HEK293T (cell line): ENCODE data around the gene ABHD11.

ENCODE experiments used
- CTCF ChIA-PET: fragments of 350-600 bp; formaldehyde crosslinking; extraction: SDS; loops from one replicate; lab custom pipeline; 2021; ENCODE audit warnings: antibody characterized with exemption, inconsistent platforms; lab: Yijun Ruan, JAX
- POLR2A ChIA-PET: fragments of 350-600 bp; formaldehyde crosslinking; extraction: SDS; loops from one replicate; lab custom pipeline; 2020; ENCODE audit warnings: antibody characterized with exemption, inconsistent platforms; lab: Yijun Ruan, JAX
- DNase-seq: peaks from one replicate; pipeline ENCODE4 v3.0.0; 2012; ENCODE audit warnings: mixed read lengths; ENCODE audit errors: extremely low spot score
- ARNT ChIP-seq: fragments of 450-650 bp; IDR thresholded peaks from 2 replicates; pipeline ENCODE4 v1.6.1; 2017; ENCODE audit warnings: mild to moderate bottlenecking
- BHLHE40 ChIP-seq: fragments of 450-650 bp; IDR thresholded peaks from 2 replicates; pipeline ENCODE4 v1.6.1; 2016; ENCODE audit warnings: mild to moderate bottlenecking, moderate library complexity, borderline replicate concordance
- CTBP1 ChIP-seq: fragments of 450-650 bp; IDR thresholded peaks from 2 replicates; pipeline ENCODE4 v1.6.1; 2016; ENCODE audit warnings: borderline replicate concordance
- ELF4 ChIP-seq: fragments of 450-650 bp; IDR thresholded peaks from 2 replicates; pipeline ENCODE4 v1.6.1; 2017; ENCODE audit warnings: antibody characterized with exemption
- FOXA1 ChIP-seq: fragments of 450-650 bp; IDR thresholded peaks from 2 replicates; pipeline ENCODE4 v1.6.1; 2016; ENCODE audit warnings: mild to moderate bottlenecking
- FOXK2 ChIP-seq: fragments of 450-650 bp; IDR thresholded peaks from 2 replicates; pipeline ENCODE4 v1.6.1; 2016; ENCODE audit warnings: mild to moderate bottlenecking
- FOXM1 ChIP-seq: fragments of 450-650 bp; IDR thresholded peaks from 2 replicates; pipeline ENCODE4 v1.6.1; 2017; ENCODE audit warnings: mild to moderate bottlenecking, borderline replicate concordance
- HDGF ChIP-seq: fragments of 450-650 bp; IDR thresholded peaks from 2 replicates; pipeline ENCODE4 v1.6.1; 2017; ENCODE audit warnings: antibody characterized with exemption, borderline replicate concordance
- L3MBTL2 ChIP-seq: fragments of 450-650 bp; conservative IDR thresholded peaks from 2 replicates; pipeline ENCODE4 v1.6.1; 2016; ENCODE audit warnings: mild to moderate bottlenecking
- LEF1 ChIP-seq: fragments of 450-650 bp; IDR thresholded peaks from 2 replicates; pipeline ENCODE4 v1.6.1; 2017; ENCODE audit warnings: mild to moderate bottlenecking, borderline replicate concordance
- NFRKB ChIP-seq: fragments of 450-650 bp; IDR thresholded peaks from 2 replicates; pipeline ENCODE4 v1.6.1; 2016; ENCODE audit warnings: mild to moderate bottlenecking, moderate library complexity
- SP1 ChIP-seq: fragments of 450-650 bp; IDR thresholded peaks from 2 replicates; pipeline ENCODE4 v1.6.1; 2017
- SUZ12 ChIP-seq: fragments of 450-650 bp; IDR thresholded peaks from 2 replicates; pipeline ENCODE4 v1.6.1; 2016; ENCODE audit warnings: mild to moderate bottlenecking
- TARDBP ChIP-seq: fragments of 450-650 bp; IDR thresholded peaks from 2 replicates; pipeline ENCODE4 v1.6.1; 2016
- ZNF384 ChIP-seq: fragments of 450-650 bp; IDR thresholded peaks from 2 replicates; pipeline ENCODE4 v1.6.1; 2016
- TF ChIP-seq, protein P1 (sequence below): fragments of 450-650 bp; IDR thresholded peaks from 2 replicates; pipeline ENCODE4 v1.6.1; 2016

ABHD11 gene

DNA sequence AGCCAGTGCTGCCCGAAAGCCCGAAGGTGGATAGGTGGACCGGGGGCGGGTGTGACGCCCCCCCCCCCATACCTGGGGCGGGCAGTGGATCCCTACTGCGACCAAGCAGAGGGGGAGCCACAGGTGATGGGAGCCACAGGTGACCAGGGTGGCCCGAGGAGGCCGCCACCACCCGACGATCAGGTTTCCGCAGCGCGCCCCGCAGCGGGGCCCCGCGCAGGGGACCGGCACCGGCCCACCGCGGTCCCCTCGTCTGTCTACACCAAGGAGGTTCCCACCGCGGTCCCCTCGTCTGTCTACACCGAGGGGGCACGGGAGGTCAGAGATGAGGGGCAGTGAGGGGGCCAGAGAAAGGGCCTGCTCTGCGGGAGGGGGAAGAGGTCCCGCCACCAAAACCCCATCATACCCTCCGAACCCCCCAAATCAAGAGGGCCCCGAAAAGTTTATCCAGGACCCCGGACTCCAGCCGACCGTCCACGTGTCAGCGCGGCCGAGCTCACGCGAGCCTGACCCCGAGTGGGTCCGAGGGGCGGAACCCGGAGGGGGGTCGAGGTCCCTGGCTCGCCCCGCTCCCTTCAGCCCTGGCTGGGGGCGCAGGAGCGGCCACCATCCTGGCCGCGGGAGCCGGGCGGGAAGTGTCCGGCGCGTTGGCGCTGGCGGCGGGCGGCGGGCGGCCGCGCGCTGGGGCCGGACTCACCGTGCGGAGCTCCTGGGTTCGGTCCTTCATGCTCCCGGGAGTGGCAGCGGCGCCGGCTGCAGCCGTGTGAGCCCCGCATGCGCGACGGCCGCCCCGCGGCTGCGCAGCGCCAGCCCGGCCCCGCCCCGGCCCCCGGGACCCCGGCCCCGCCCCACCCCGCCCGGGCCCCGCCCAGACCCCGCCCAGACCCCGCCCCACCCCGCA, 19.4 kb downstream of the ABHD11 start, which contains the start of gene STX1A:
Gene STX1A, minus strand, starts transcription at position 765 of the 901 bp plus-strand sequence. Its CDS starts 38 bp downstream, at position 727.
- POLR2A ChIA-PET, result interaction anchor here (0.6 to 1.5 kb wide), 5 partner anchors 13 to 141 kb away, joined by 3 to 4 read pairs (median 3); partner anchors contain the start of gene TBL2
- TF ChIP-seq NFRKB (no peak), LEF1 (0 out of 2 replicates have a peak, but pooled peaks have one; percentile 68), L3MBTL2 (0 out of 2 replicates have a peak, but pooled peaks have one; percentile 19)
- DNase-seq, result peak; percentile 94
- CTCF ChIA-PET, result interaction anchor here (0.8 to 2.6 kb wide), 2 partner anchors 15 to 17 kb away, joined by 3 to 13 read pairs; no protein-coding TSS in a partner anchor

DNA sequence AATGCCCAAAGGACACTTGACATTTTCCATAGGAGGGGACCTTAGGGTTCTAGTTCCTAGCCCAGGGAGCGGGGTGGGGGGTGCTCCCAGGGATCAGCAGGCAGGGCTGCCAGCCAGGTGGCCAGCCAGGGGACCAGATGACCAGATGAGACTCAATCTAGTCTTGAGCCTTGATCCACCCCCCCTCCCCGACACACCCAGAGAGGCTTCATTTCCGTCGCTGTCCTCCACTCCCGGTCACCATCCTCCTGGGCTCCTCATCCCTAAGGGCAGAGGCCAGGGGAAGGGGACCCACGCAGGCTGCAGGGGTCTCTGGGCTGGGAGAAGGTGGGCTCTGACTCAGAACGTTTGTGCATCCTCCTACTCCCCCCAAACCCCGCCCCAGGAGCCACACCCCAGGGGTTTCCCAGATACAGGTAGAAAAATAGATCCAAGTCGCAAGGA, 20.1 kb downstream of the ABHD11 start:
- ChIA-PET CTCF (no interaction called here), POLR2A (no interaction called here)
- no peak for TF ChIP-seq TARDBP
- no peak for TF ChIP-seq FOXA1
- no peak for TF ChIP-seq NFRKB
- no peak for TF ChIP-seq ZNF384
- no peak for TF ChIP-seq FOXM1
- TF ChIP-seq FOXK2, result no peak
- TF ChIP-seq SUZ12, result no peak
- no peak for TF ChIP-seq HDGF
- no peak for TF ChIP-seq CTBP1
- TF ChIP-seq LEF1, result no peak
- no peak for TF ChIP-seq SP1
- no peak for TF ChIP-seq ARNT
- TF ChIP-seq, protein P1, sequence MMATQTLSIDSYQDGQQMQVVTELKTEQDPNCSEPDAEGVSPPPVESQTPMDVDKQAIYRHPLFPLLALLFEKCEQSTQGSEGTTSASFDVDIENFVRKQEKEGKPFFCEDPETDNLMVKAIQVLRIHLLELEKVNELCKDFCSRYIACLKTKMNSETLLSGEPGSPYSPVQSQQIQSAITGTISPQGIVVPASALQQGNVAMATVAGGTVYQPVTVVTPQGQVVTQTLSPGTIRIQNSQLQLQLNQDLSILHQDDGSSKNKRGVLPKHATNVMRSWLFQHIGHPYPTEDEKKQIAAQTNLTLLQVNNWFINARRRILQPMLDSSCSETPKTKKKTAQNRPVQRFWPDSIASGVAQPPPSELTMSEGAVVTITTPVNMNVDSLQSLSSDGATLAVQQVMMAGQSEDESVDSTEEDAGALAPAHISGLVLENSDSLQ, result no peak
- TF ChIP-seq ELF4, result no peak
- TF ChIP-seq BHLHE40, result no peak
- TF ChIP-seq L3MBTL2, result no peak
- DNase-seq, result no peak

DNA sequence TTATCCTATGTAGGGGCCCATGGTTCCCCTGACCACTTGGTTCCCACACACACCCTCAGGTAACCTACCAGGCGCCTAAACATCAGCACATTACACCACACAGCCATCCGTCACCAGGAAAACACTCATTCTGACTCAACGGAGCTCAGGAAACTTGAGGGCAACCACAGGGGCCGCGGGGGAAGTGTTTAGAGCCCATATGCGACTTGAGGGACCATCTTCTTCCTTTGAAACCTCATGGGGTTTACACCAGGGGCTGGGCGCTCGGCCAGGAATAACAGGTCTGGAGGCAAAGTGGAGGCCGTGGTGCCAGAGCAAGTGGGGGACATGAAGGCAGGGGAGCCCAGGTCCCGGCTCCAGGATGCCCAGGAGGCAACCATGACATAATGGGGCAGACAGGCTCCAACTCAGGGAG, 20.6 kb downstream of the ABHD11 start:
- CTCF ChIA-PET, result no interaction called here
- DNase-seq, result no peak
- POLR2A ChIA-PET, result interaction anchor here (0.6 to 1.3 kb wide), 2 partner anchors 16 to 254 kb away, joined by 3 to 5 read pairs; no protein-coding TSS in a partner anchor
- no peak for TF ChIP-seq LEF1
- no peak for TF ChIP-seq SP1
- TF ChIP-seq FOXA1, result no peak
- TF ChIP-seq, protein P1, result no peak
- no peak for TF ChIP-seq NFRKB
- TF ChIP-seq HDGF, result no peak
- TF ChIP-seq CTBP1, result no peak
- no peak for TF ChIP-seq BHLHE40
- TF ChIP-seq L3MBTL2, result no peak
- TF ChIP-seq ELF4, result no peak
- TF ChIP-seq ARNT, result no peak
- no peak for TF ChIP-seq SUZ12
- no peak for TF ChIP-seq ZNF384
- TF ChIP-seq FOXK2, result no peak
- no peak for TF ChIP-seq FOXM1
- TF ChIP-seq TARDBP, result no peak

DNA sequence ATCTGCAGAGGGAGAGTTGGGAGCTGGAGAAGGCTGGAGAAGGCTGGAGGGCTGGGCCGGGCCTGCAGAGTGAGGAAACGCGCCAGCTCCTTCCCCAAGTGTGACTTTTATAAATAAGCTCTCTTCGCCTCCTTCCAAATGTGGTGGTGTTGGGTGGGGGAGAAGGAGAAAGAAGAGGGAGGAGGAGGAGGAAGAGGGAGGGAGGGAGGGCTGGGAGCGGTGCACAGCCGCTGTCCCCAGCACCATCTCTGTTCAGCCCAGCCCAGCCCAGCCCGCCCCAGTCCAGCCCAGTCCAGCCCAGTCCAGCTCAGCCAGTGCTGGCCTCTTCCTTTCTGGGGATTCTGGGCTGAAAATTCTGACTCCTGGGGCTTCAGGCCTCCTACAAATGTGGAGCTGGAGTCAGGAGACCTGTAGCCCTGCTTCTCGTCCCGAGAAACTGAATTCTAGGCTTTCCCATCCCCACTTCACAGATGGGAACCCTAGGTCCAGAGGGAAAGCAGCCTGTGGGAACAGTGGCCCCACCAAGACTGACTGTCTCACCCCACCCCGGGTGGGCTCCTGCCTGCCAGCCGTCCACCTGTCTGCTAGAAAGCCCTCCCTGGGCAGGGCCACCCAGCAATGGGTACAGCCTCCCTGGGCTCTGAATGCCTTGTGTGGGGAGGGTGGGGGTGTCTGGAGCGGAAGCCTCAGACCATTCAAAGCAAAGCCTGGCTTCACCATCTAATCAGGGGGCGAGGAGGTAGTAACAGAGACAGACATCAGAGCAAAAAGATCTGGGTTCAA, 21.4 kb downstream of the ABHD11 start:
- CTCF ChIA-PET, result interaction anchor here (1.0 to 1.3 kb wide), 3 partner anchors 9 to 110 kb away, joined by 3 to 5 read pairs (median 3); no protein-coding TSS in a partner anchor
- TF ChIP-seq LEF1 (no peak), CTBP1 (no peak), HDGF (no peak), NFRKB (no peak), L3MBTL2 (no peak), FOXA1 (no peak), SUZ12 (no peak), FOXM1 (no peak), FOXK2 (no peak), ARNT (no peak), ZNF384 (no peak), BHLHE40 (no peak)
- TF ChIP-seq, protein P1, result no peak
- POLR2A ChIA-PET, result interaction anchor here (0.6 to 1.3 kb wide), 4 partner anchors 13 to 253 kb away, joined by 3 to 5 read pairs (median 3); no protein-coding TSS in a partner anchor
- no peak for DNase-seq

DNA sequence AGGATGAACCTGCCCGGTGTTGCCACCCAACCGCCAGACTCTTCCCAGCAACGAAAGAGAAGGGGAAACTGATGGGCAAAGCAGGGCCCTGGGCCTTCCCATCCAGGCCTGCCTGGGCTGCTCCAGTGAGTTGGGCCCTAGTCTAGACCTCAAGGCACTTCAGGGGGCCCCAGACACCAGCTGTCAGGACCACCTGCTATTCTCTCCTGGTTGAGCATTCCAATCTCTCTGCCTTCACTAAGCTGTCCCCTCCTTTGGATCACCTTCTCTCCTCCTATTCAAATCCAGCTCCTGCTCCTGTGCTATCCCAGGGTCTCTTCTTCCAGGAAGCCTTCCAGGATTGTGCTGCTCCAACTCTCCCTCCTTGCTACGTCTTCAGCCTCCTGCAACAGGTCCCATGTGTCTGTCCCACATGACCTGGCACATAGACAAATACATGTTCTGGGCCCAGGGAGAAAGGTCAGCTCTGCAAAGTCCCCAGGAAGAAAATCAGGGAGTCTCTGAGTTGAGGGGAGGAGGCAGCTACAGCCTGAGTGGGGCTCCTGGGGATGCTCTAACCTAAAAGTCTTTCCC, 22.2 kb downstream of the ABHD11 start:
- ChIA-PET CTCF (interaction anchor here (0.9 to 1.3 kb wide), 5 partner anchors 9 to 109 kb away, joined by 3 to 5 read pairs (median 3); no protein-coding TSS in a partner anchor), POLR2A (interaction anchor here (0.9 to 1.3 kb wide), 6 partner anchors 12 to 139 kb away, joined by 3 to 5 read pairs (median 4); partner anchors contain the start of genes ABHD11 and MLXIPL)
- no peak for TF ChIP-seq NFRKB
- TF ChIP-seq FOXM1, result no peak
- no peak for TF ChIP-seq SUZ12
- TF ChIP-seq SP1, result no peak
- TF ChIP-seq ELF4, result no peak
- TF ChIP-seq FOXK2, result no peak
- DNase-seq, result no peak
